NCI-H1048 (cell line): ENCODE measurements around the gene CARMIL1.

Experiments
- DNase-seq: peaks from one replicate; lab custom pipeline; 2025; lab: John Stamatoyannopoulos, UW

Gene CARMIL1

DNA sequence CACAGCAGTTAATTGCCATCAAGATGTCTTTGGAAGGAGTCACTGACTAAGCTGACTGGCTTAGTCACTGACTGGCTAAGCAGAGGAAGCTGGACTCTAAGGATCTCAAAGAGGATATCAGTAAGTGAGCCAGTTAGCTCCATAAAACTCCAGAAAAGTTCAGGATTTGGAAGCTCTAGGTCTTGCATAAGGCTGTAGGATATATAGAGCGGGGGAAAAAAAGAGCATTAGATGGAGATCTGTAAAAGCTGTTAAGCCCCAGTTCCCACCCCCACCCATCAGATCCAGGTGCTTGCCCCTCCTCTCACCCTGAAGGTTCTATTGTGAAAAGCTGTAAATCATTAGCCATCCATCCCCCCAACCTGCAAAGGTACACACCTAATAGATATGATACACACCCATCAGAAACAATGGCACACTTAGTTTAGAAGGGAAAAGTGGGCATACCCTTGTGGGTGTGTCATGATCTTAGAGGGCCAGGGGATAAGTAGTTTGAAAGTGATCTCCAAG is 32.2 kb downstream of the CARMIL1 start:
- DNase-seq = no peak

DNA sequence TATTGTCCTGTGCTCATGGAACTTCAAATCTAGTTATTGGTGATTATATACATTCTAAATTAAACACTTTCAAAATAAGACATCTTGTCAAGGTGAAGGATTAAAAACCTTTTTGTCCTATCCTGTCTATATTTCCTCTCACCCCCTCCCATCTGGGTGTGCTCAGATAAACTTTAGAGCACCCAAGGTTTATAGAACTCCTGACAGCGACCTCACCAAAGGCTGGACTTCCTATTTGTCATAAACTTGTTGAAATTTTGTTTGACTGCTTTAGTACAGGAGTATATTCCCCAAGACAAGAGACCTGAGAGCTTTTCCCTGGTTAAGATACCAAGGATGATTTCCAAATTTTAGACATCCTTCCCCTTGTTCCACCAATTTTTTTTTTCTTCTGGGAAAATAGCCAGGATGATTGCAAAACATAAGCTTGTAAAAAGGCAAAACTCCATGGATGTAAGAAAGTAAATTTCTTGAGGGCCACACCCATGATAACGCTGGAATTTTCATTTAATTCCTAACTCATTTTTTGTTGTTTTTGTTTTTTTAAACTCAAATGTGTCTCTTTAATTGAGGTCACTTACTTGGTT is 33.0 kb downstream of the CARMIL1 start:
- no peak for DNase-seq

DNA sequence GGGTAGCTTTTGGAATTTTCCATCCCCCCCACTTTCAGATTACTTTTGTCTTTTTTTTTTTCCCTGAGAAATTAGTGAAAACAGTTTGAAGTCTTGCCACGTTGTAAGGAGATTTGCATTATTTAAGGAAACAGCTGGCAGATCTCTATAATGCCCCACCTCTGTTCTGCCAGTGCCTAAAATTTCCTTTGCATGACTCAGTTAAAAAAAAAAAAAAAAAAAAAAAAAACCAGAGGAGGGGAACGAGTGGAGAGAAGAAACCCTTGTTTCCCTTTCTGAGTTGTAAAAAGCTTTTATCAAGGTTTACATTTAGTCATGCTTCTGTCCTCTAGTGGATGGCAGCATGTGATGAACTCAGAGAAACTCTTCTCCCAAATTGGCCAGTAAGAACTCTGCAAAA is 33.5 kb downstream of the CARMIL1 start:
- DNase-seq = no peak

GRCh38 chr6:25314509-25315175 is 35.5 kb downstream of the CARMIL1 start:
- DNase-seq = no peak

DNA sequence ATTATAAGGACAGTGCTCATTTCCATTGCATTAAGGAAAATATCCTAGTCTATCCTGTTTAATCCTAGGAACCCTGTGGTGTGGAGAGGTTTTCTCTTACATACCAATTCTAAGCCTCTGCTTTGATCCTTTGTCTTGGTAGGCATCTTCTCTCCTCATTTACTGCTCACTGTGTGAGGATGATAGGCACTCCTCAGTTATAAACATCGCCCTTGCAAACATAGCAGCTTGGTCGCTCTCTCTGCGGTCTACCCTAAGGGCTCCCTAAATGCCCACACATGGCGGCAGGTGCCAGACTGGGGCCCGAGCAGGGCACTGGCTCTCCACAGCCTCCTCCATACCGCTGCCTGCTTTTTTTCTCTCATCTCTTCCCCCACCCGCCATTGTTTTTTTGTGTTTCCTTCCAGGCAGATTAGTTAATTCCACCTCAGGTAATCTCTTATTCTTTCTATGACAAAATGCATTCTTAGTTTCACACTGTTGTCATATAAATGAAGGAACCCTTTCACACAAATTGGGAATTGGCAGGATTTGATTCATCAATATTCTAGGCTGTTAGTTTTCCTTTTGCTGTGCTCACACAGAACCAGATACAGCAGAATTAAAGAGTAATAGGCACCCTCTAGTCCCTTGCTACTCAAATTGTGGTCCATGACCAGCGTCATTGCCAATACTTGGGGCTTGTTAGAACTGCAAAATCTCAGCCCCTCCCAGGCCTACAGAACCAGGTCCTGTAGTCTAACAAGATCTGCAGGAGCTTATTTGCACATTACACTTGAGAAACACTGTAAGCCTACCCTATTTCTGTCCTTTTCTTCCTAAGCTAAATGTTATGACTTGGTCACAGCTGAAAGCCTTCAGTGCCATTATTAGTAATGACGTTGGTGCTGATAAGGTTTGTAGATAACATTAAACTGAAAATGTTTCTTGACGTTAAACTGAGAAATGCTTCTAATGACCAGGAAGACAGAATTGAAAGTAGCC is 36.3 kb downstream of the CARMIL1 start:
- DNase-seq = no peak

GRCh38 chr6:25316626-25317025 is 37.5 kb downstream of the CARMIL1 start:
- DNase-seq = no peak

DNA sequence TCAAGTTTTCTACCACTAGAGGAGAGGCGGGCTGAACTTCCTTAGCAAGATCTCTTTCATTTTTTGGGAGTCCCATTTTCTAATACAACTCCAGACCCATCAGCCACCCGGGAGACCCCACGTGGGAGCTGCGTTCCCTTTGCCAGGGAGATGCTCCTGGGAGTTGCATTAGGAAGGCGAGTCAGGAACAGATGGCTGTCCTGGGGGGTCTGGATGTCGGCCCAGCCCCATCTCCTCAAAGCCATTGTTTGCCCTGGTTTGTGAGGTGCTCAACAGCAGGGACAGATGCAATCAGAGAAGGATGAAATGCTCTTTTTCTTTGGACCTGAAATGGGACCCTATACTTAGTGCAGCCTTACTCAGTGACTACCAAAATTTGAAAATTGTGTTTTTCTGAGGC is 39.4 kb downstream of the CARMIL1 start:
- no peak for DNase-seq

- no peak for DNase-seq
Measured at GRCh38 chr6:25320459-25320858, 41.3 kb downstream of the CARMIL1 start.

GRCh38 chr6:25322692-25323091 is 43.5 kb downstream of the CARMIL1 start:
- DNase-seq = no peak

DNA sequence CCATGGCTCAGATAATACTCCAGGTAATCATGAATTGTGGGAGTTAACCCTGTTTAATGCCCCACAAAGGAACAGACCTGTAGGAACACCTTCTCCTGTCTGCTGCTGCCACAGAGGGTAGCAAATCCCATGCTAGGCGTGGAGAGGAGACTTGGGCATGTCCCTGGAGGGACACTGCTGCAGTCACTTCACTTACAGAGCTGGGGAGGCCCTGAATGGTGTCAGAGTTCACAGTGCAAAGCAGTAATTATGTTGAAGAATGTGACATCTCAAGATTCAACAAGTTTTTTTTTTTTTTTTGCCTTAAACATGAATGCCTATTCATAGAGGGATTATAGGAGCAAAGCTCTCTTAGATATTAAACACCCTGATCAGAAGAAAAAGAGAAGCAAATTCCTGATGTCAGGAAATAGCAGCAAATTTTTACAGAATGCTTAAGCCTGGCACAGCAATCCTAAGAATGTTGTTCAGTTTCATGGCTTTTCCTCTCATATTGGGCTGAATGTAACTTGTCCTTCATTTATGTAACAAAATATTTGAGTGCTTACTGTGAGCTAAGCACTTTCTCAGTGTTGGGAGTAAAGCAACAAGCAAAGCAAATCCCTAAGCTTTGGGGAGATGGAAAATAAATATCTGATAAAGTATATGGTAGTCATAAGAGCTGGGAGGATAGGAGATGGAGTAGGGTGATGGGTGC is 45.0 kb downstream of the CARMIL1 start:
- DNase-seq = no peak

- DNase-seq = no peak
Measured at GRCh38 chr6:25326126-25326525, 47.0 kb downstream of the CARMIL1 start.

GRCh38 chr6:25326960-25327359 is 47.8 kb downstream of the CARMIL1 start:
- DNase-seq = no peak

DNA sequence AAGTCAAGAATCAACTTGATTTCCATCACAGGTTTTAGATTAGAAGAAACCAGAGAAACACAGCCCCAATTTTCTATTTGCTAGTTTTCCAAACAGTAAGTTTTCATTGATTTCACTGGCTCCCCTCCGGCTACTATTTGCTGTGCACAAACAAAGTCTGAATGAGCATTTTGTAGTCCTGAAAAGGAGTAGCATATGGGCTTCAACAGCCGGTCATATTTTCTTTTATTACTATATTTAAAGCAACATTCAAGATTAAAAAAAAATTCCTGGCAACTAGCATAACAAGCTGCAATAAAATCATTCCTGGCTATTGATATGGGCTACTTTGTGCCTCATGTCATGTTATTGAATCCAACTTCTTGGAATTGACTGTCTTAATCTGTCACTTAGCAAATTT is 48.3 kb downstream of the CARMIL1 start:
- DNase-seq = no peak

DNA sequence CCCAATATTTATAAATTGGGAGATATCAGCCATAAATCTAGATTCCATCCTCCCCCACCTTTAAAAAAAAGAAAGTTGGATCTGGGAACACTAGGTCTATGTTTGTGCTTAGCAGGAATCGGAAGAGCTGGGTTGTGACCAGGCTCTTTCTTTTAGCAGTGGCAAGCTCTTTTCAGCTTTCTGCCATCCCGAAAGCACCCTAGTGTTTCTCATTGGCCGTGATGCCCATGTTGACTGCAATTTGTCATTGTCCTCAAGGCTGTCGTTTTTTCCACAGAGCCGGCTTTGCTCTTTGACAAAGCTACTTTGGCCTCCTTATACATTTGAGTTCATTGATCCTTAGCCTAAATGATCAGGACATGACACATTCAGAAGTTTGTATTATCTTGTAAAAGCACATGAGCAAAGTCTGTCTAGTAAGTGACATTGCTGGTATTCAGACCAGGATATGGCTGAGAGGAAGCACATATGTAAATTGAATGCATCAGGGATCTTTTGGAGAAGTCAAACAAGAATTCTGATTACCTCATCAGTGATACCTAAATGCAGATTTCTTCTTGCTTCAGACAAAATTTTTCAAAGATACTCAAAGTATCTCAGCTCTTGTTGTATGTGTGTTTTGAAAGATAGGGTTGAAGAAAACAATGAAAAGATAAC is 50.1 kb downstream of the CARMIL1 start:
- no peak for DNase-seq

GRCh38 chr6:25329982-25330381 is 50.8 kb downstream of the CARMIL1 start:
- DNase-seq = no peak

- no peak for DNase-seq
Measured at GRCh38 chr6:25330796-25331685, 51.9 kb downstream of the CARMIL1 start.

DNA sequence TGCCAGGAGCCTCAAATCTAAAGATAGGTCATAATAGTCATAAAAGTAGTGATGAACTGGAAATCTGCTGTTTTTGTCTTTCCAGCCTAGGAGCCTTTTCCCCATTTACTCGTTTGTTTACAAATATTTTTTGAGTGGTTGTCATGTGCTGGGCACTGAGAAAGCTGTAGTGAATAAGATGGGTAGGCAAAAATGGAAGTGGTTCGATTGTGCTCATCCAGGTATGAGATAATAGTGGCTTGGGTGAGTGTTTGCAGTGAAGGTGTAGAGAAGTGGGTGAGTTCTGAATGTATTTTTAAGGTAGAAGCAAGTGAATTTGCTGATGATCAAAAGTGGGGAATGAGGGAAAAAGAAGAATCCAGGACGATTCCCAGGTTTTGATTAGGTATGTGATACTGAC is 53.0 kb downstream of the CARMIL1 start:
- DNase-seq = no peak

GRCh38 chr6:25332655-25333071 is 53.5 kb downstream of the CARMIL1 start:
- no peak for DNase-seq

GRCh38 chr6:25333471-25333870 is 54.3 kb downstream of the CARMIL1 start:
- DNase-seq = no peak

GRCh38 chr6:25334793-25335192 is 55.6 kb downstream of the CARMIL1 start:
- no peak for DNase-seq
